Activated gamma-delta T cell (primary cell): ENCODE measurements around the gene CCDC33.

ENCODE experiments used
- DNase-seq: peaks from one replicate; lab custom pipeline; 2025; lab: John Stamatoyannopoulos, UW

The CCDC33 gene

DNA sequence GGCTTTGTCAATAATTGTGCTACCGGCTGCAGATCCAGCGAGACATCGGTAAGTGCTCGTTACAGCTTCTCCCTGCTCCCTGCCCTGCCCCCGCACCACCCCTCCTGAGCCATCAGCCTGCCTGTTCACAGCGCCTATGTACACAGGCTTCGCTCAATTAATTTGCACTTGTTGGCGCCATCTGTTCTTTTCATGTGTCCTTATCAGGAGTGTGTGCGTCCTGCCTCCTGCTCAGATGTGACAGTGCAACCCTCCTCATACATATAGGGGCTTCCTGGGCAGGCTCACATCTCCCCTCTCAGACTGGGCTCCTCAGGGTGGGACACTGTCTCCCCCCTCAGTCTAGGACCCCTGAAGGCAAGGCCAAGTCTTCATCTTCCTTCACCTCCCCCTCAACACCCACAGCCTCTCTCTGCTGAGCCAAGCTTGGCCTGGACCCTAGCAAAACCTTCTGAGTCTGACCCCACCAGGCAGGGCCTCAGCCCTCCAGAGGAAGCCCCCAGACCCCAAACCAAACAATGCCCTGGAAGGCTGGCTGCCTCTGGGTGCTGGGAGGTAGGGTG is 76.4 kb downstream of the CCDC33 start:
- no peak for DNase-seq

DNA sequence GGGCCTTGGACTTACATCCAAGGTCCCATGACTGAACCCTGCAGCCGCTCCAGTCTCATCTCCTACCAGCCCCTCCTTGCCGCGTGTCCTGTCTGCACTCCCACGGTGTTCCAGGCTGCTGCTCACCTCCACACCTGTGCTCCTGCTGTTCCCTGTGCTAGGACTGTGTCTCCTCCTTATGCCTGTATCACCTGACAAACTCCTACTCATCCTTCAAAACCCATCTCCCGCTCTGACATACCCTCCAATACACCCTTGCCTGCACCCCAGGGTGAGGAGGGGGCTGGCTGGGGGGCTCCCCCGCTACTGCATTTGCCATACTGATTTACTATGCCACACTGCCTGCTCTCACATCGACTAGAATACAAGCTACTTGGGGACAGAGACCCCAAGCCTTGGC is 77.8 kb downstream of the CCDC33 start:
- DNase-seq, result no peak

DNA sequence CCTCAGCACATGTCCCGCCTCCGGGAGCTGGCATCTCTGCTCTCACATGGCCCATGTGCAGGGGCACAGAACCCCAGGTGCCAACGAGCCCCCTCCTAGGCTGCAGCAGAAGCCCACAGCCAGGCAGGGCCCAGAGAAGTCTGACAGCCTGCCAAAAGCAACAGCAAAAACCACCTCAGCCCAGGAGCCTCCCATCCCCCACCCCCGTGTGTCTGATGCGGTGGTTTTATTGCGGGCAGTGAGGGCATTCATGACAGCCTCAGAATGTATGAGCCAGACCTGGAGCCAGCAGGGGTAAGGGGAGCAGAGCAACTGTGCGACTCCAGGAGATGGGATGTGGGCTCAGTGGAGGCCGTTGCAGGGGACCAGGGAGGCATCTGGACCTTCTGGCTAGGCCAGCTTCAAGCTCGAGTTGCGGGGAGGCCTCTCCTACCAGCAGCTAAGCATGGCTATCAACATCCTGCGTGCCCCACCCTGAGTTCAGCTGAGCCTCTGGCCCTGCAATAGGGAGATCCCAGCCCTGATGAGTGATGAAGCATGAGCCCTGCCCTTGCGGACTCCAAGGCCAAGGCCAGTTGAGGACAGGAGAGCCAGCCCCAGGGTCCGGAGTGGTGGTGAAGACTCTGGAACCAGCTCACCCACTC is 78.8 kb downstream of the CCDC33 start:
- no peak for DNase-seq

DNA sequence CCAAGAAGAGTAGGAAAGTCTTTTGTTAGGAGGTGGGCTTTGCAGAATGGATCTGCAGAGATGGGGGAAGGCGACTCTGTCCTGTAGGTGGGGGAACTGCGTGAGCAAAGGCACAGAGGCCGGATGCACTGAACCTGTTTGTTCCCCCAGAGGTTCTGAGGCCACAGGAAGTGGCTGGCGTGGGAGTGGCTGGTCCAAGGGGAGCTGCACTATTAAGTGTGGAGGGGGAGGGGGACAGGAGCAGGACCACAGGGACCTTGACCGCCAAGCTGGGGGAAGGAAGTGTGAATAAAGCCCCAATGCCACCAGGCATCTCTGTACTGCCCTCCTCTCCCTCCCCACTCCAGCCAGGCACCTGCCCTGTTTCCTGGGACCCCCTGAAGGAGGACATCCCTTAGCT is 79.5 kb downstream of the CCDC33 start:
- no peak for DNase-seq

DNA sequence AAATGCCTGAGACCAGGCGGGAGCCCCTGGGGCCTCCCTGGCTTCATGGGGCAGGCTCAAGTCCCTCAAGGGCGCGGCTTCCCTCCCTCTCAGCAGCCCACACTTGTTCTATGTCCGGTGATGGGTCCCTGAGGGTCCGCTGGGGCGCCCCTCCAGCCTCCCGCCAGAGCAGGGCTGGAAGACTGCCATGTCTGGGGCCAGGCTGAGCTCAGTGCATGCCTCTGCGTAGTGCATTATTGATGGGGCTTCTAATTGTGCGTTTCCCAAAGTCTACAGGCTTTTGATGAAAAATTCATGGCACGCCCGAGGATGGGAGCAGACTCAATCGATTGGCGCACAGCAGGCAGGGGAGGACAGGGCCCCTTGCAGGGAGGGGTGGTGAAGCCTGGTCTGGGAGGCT is 80.0 kb downstream of the CCDC33 start:
- DNase-seq, result no peak

DNA sequence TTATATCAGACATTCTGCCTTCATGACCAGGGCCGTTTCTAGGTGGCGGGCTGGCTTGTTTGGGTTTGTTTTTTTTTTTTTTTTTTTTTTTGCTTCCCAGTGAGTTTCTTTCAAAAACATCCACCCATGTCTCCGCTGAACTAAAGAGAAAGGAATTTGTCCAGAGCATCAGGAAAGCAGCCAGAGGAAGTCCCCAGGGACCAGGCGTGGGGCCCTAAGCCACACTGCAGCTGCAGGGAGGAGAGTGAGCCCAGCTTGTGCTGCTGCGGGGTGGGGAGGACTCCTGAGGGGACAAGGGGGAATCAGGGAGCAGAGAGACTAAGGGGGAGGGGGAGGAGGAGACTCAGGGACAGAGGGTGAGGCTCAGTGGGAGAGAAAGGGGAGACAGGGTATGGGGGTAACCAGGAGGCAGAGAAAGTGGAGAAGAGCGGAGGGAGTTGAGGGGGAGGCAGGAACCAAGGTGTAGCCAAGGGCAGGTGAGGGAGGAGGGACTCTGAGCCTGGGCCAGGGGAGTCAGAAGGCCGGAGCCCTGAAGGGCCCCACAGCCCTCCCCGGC is 81.8 kb downstream of the CCDC33 start:
- no peak for DNase-seq

DNA sequence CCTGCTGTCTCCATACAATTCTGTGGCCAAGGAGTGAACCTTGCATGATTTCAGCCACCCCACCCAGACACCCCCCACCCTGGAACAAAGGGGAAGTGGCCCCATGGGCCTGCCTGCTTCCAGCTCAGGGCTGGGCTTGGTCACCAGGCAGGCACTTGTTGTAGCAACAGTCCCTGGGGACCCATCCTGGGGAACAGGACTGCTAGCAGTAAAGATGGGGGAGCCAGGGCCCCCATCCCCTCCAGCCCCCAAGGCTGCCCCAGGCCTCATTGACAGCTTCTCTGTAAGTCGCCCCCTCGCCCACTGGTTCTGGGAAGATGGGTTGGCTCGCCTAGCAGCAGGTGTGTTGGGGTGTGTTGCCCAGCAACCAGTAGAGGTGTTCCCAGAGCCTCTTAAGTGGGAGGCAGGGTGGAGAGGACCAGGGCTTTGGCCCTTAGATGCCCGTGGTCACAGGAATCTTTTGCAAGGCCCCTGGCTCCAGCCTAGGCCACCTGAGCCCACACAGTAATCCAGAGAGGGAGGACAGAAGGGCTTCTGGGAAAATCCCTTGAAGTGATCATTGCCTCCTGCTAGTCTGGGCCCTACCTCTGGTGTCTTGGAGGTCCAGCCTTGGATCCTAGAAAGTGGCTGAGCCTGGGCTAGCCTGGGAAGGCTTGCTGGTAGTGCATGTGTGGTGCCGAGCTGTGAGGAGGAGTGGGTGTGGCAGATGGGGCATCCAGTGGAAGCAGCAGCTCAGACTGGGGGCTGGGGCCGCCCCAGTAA is 82.4 kb downstream of the CCDC33 start:
- no peak for DNase-seq

DNA sequence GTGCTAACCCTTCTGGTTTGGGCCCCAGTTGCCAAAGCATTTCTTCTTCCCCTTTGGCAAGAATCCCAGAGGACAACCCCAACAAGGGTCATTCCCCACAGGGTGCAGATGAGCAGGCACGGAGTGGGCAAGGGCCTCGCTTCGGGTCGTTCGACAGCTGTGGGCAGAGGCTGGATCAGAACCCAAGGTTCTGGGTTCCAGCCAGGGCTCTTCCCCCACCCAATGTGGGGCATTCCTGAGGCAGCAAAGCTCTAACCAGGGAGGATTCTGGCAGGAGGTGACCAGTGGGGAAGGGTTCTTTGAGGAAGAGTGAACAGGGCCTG is 83.0 kb downstream of the CCDC33 start:
- DNase-seq, result no peak

DNA sequence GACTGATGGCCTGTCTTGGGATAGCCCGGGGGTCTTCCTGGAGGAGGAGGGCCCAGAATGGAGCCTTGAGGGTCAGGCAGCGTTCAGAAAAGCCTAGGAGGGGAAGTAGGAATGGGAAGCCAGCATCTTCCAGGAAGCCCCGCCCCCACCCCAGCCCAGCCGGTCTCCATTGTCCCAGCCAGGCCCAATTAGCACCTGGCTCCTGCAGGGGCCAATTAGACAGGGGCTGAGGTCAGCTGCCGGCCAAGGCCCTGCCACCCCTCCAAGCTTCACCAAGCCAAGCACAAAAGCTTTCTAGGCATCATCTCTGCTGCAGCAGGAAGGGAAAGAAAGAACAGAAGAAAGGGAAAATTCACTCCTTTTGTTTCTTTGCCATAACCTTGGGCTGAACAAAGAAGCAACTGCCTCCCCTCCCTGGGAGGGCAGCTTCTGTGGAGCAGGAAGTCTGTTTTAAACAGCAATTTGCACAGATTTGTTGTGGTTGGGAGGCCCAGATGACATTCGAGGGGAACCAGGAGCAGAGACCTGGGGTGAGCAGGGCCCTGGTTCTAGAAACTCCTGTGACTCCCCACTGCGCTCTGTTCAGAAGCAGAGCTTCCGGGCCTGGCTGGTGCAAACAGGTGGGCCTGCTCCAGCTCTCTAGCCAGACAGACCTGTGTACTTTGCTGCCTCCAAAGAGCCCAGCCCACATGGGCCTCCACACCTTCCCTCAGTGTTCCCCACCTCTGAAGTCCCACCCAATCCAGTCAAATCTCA is 83.6 kb downstream of the CCDC33 start:
- DNase-seq, result no peak

DNA sequence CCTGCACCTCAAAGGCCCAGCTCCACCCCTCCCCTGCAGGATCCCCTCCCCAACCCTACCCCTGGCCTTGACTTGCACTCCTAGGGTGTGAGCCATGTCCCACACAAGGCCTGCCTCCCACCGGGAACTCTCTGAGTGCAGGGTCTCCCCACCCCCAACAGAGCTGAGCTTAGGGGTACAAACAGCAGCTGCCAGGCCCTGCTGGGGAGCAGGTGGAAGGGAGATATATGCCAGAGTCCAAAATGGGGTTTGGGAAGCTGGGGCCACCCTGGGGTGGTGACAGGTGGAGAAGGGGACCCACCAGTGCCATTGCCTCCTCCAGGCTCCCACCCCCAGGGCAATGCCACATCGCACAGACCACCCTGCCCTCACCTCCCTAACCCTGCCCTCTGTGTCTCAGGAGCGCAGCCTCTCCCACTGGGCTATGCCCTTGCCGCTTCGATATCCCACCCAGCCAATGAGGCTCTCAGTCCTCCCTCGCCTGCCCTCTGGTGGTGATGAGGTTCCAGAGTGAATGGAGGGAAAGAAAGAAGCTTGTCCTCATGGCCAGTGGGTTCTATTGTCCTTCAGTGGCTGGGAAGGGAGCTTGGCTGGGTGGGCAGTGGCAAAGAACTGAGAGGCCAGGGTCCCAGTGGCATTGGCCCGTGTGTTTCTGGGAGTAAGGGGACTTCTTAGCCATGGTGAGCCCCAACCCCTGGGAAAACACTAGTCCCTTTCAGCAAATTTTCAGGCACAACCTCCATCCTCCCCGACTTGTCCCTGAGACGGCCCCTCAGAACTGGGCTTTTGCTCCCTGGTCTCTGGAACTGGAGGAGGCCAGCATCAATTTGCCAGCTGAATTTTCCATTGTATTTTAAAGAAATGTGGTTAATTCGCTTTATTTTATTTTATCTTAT is 84.5 kb downstream of the CCDC33 start:
- DNase-seq, result no peak

DNA sequence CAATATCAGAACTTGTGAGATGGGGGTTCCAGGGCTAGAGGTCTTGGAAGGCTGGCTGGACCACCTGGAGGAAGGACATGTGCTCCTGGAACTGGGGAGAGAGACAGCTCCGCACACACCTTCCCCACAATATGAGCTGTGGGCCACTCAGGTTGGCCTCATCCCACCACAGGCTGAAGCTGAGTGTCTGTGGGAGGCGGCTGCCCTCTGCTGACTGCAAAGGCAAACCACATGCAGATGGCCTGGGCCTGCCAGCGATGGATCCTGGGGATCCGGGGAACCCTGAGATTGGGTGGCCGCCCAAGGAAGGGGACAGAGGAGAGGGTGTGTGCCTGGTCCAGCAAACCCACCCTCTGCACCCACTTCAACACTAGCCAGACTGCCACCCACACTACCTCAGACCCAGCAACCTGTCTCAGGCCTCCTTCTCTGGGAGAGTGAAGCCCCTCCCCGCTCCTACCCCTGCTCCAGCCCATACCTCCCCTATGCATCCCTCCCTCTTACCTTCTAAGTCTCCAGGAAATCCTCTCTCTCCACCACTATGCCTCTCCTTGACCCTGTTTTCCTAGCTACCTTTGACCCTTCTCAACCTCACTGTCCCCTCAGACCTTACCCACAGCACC is 86.5 kb downstream of the CCDC33 start:
- DNase-seq, result no peak

DNA sequence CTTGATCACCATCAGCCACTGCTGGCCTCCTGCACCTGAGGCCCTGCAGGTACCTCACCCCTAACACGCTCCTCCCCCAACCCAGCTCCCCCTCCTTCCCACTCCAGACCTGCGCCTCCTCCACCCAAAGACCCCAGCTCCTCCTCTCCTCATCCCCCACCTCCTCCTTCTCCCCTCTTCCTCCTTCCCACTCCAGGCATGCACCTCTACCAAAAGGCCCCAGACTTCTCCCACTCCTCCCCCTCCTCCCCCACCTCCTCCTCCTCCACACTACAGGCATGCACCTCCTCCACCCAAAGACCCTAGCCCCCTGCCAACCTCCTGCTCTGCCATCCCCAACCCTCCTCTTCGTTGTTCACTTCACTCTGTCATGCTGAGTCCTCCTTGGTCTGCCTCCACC is 88.6 kb downstream of the CCDC33 start:
- DNase-seq, result no peak

DNA sequence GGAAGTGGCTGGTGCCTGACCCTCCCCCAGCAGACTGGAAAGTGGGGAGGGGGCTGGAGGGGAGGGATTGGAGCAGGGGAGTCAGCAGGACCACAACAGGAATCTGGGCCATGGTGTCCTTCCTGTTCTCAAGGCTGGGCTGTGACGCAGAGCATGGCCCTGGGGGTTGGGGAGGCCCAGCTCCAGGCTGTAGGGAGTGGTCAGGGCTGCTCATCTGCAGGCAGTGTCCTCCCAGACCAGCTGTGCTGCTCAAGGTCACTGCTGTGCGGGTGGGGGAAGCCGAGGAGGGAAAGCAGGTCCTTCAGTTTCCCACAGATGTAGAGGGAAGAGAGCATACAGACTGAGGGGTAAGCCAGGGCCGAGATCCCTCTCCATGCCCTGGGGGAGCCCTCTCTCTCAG is 90.6 kb downstream of the CCDC33 start:
- no peak for DNase-seq

DNA sequence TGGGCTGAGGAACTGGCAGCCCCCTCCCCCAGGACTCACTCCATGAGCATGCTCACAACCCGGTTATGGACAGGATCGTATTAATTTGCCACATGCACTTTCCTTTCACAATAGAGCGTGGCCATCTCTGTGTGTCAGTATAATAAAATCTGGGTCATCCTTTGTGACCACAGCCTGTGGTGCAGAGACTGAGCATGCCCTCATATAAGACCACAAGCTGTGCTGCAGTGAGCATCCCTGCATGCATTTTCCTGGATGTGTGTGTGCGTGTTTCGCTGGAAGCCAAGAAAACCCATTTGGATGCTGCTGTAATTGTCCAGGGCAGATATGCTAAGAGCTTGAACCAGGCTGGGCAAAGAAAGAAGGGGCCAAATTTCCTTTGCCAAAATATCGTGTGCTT is 91.6 kb downstream of the CCDC33 start:
- DNase-seq, result no peak

DNA sequence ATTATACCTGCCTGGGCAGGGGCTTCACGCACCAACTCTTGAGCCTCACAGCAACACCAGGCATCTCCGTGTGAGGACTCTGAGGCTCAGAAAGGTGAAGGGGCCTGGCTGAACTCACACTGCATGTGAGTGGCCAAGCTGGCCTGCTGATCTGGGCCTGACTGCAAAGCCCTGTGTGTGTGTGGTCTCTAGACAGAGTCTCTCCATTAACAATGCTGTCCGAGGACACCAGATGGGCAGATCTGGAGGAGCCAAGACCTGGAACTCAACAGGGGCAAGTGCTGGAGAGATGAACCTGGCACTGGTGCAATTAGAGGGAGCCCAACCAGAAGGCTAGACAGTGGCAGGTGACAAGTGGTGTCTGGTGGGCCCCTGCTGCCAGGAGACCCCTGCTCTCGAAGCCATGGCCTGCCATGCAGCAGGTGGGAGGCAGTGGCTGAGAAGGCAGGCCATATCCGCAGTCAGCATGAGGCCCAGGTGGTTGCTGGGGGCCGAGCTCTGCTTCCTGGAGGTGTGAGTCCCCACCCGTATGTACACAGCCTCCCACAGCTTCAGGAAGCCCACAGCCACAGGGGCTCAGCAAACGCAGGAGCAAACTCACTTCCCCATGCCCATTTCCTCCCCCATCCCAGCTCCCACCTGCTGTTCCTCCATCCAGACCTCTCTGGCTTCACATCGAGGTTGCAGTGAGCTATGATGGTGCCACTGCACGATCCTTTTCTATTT is 92.4 kb downstream of the CCDC33 start:
- DNase-seq, result no peak

DNA sequence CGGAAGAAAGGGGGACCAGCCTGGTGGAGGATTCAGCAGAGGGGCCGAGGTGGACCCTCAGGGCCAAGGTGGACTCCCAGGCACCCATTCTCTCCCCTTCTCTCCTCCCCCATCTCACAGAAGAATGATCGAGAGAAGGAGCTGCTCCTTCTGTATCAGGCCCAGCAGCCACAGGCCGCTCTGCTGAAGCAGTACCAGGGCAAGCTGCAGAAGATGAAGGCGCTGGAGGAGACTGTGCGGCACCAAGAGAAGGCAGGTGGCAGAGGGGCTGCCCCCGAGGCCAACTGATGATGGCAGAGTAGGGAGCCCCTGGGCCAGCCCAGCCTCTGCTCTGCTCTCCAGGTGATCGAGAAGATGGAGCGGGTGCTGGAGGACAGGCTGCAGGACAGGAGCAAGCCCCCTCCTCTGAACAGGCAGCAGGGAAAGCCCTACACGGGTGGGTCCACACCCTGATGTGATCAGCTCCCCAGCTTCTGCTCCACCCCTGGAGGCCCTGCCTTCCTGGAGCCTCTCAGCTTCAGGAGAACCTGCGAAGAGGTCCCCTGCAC is 94.8 kb downstream of the CCDC33 start:
- DNase-seq, result no peak

DNA sequence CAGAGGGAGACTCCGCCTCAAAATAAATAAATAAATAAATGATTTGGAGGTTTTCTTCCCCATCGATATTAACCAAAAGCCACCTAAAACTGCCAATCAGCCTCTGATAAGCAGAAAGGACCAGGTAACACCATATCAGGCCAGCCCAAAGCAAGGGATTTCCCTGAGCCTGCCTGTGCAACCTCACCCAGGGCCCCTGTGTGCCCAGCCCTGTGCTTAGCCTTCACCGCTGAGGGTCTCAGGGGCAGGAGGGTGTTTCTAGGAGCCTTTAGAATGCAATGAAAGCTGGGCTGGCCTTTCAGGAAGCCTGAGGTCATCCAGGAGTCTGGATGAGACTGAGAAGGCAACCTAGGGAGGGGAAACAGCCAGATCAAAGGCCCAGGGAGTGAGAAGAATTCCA is 95.9 kb downstream of the CCDC33 start:
- DNase-seq, result no peak

DNA sequence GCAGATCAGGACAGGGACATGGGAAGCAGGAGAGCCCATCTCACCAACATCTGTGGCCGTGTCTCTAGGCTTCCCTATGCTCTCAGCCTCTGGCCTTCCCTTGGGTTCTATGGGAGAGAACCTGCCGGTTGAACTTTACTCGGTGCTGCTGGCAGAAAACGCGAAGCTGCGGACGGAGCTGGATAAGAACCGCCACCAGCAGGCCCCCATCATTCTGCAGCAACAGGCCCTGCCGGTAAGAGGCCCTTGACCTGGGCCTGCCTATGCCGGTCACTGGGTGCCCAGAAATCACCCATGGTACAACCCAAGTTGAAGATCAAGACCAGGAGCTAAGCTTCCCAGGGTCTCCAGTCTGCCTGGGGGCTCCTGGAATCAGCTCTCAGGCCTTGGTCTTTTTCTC is 96.5 kb downstream of the CCDC33 start:
- no peak for DNase-seq

DNA sequence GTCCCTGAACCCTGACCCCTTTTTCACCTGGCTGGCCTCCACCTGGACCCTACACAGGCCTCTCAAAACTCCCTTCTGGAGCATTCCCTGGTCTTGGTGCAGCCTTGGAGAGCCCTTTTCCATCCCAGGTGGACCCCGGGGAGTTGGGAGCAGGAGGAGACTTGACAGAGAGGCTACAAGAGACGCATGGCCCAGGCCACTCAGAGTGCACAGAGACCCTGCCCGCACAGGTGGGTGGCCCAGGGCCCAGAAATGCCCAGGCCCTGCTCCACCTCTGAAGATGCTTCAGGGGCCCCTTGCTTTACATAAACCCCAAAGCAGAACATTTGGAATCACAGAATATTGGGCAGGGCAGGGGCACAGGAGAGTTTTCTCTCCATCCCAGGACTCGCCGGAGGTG is 97.0 kb downstream of the CCDC33 start:
- DNase-seq, result no peak

DNA sequence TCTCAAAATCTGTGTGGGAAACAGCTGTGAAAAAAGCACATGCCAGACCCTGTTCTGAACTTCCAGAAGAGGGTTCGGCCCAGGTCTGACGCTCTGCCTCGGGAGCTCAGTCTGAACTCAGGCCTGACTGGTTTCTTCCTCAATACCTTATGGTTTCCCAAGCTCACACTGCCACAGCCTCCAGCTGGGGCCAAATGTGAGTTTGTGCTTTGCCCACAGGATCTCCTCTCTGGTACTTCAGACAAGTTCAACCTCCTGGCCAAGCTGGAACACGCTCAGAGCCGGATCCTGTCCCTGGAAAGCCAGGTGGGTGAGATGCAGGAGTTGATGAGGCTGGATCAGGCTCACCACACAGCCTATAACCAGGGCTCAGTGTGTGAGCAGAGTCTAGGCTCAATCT is 97.5 kb downstream of the CCDC33 start:
- no peak for DNase-seq
